Nephron progenitor cell (in vitro differentiated cells): ENCODE results near the gene ASCL4.

Experiments
- DNase-seq: peaks from one replicate; pipeline ENCODE4 v3.0.0; 2021
- H3K27ac Mint-ChIP-seq: 2 replicates; pipeline ENCODE4 v1.8.0; 2021; ENCODE audit warnings: mild to moderate bottlenecking, moderate library complexity, mixed read lengths
- H3K27me3 Mint-ChIP-seq: 2 replicates; pipeline ENCODE4 v1.8.0; 2021; ENCODE audit warnings: mild to moderate bottlenecking, low read depth, mixed read lengths; ENCODE audit not compliant: poor library complexity
- H3K36me3 Mint-ChIP-seq: 2 replicates; pipeline ENCODE4 v1.8.0; 2021; ENCODE audit warnings: low read depth, mixed read lengths
- H3K4me1 Mint-ChIP-seq: 2 replicates; pipeline ENCODE4 v1.8.0; 2021; ENCODE audit warnings: mixed read lengths
- H3K4me3 Mint-ChIP-seq: 2 replicates; pipeline ENCODE4 v1.8.0; 2021; ENCODE audit warnings: mild to moderate bottlenecking, moderate library complexity, mixed read lengths
- H3K9me3 Mint-ChIP-seq: 2 replicates; pipeline ENCODE4 v1.8.0; 2021; ENCODE audit warnings: mild to moderate bottlenecking, moderate library complexity, mixed read lengths
- TF ChIP-seq, protein P1 (sequence below): fragments of 200-600 bp; sonication (generic); IDR thresholded peaks from 2 replicates; pipeline ENCODE4 v1.5.0; 2021; ENCODE audit warnings: antibody characterized with exemption

ASCL4 gene

DNA sequence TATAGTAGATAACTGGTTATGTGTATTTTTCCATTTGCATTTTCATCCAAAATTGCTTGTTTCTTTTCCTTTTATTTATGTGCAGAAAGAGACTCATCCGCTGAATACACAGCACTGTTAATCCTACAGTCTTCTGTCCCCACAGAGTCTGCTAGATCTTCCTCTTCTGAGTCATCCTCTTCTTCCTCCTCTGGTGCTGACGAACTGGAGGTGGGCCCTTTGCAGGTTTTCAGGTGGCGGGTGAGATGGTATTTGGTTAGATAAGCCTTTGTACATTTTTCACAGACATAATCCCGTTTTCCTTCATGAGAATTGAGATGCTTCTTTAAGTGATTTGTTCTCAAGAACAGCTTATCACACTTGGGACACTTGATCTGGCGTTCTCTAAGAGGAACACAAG, 40.4 kb upstream of the ASCL4 start:
- Mint-ChIP-seq H3K9me3 (peaks cover 1% of the 10 kb centered on the region), H3K4me1 (peaks cover 6% of the 10 kb centered on the region), H3K27ac (peak overlapping the region; percentile 5), H3K27me3 (no peaks in the 10 kb centered on the region), H3K36me3 (peaks cover 55% of the 10 kb centered on the region), H3K4me3 (no peak overlapping the region)
- TF ChIP-seq, protein P1, sequence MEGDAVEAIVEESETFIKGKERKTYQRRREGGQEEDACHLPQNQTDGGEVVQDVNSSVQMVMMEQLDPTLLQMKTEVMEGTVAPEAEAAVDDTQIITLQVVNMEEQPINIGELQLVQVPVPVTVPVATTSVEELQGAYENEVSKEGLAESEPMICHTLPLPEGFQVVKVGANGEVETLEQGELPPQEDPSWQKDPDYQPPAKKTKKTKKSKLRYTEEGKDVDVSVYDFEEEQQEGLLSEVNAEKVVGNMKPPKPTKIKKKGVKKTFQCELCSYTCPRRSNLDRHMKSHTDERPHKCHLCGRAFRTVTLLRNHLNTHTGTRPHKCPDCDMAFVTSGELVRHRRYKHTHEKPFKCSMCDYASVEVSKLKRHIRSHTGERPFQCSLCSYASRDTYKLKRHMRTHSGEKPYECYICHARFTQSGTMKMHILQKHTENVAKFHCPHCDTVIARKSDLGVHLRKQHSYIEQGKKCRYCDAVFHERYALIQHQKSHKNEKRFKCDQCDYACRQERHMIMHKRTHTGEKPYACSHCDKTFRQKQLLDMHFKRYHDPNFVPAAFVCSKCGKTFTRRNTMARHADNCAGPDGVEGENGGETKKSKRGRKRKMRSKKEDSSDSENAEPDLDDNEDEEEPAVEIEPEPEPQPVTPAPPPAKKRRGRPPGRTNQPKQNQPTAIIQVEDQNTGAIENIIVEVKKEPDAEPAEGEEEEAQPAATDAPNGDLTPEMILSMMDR: no peak
- no peak for DNase-seq

DNA sequence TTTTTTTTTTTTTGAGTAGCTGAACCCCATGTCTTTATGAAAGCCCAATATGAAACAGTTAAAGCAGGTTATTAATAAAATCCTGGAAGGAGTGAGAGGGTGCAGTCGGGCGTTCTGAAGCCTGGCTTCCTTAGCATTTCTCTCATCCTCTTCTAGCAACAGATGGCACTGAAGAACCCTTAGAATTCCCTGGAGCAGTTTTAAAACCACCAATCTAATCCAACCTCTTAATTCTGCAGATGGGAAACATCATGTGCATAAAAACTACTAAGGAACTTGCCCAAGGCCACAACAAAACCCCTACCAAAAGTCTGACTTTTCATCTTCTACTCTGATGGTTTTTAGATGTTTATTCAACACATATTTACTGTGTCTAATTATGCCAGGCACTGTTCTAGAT, 38.7 kb upstream of the ASCL4 start:
- TF ChIP-seq, protein P1: no peak
- Mint-ChIP-seq H3K9me3 (no peaks in the 10 kb centered on the region), H3K27me3 (no peaks in the 10 kb centered on the region), H3K4me1 (peaks cover 6% of the 10 kb centered on the region), H3K36me3 (peaks cover 67% of the 10 kb centered on the region), H3K27ac (no peak overlapping the region), H3K4me3 (no peak overlapping the region)
- DNase-seq: no peak

DNA sequence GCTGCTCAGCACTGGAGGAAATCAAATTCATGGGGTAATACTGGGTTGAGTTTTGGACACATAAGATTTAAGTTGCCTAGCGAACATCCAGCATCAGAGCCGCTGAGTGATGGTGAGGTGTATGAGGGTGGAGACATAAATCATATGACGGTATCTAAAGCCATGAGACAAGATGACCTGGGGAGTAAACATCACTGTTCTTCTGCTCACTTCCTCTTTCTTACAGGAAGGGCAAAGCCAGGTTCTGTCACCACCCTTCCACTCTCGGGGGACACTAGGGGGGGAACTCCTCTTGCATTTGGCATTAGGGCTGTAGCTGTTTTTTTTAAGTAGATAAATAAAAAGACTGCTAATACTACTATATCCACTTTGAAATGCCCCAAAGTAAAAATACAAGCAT, 37.6 kb upstream of the ASCL4 start:
- Mint-ChIP-seq H3K9me3 (no peaks in the 10 kb centered on the region), H3K4me3 (no peak overlapping the region), H3K4me1 (peaks cover 3% of the 10 kb centered on the region), H3K27ac (no peak overlapping the region), H3K27me3 (no peaks in the 10 kb centered on the region), H3K36me3 (peaks cover 75% of the 10 kb centered on the region)
- TF ChIP-seq, protein P1: no peak
- DNase-seq: no peak

DNA sequence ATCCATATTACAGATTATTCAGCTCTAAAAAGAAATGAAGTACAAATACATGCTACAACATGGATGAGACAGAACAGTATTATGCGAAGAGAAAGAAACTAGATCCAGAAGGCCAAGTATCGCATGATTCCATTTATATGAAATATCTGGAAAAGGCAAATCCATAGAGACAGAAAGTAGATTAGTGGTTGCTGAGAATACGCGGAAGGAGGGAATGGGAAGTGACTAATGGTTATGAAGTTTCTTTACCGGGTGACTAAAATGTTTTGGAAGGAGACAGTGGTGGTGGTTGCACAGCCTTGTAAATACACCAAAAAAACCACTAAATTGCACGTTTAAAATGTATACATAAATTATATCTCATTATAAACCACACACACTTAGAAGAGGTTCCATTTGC, 26.0 kb upstream of the ASCL4 start:
- Mint-ChIP-seq H3K27me3 (no peaks in the 10 kb centered on the region), H3K9me3 (no peaks in the 10 kb centered on the region), H3K4me1 (no peaks in the 10 kb centered on the region), H3K36me3 (peaks cover 48% of the 10 kb centered on the region), H3K4me3 (no peak overlapping the region), H3K27ac (no peak overlapping the region)
- TF ChIP-seq, protein P1: no peak
- DNase-seq: no peak

- Mint-ChIP-seq H3K4me3 (no peak overlapping the region), H3K4me1 (no peaks in the 10 kb centered on the region), H3K36me3 (peaks cover 52% of the 10 kb centered on the region), H3K9me3 (no peaks in the 10 kb centered on the region), H3K27me3 (no peaks in the 10 kb centered on the region), H3K27ac (no peak overlapping the region)
- no peak for DNase-seq
- TF ChIP-seq, protein P1: no peak
These were observed 25.4 kb upstream of the ASCL4 start for GRCh38 chr12:107749083-107749482.

DNA sequence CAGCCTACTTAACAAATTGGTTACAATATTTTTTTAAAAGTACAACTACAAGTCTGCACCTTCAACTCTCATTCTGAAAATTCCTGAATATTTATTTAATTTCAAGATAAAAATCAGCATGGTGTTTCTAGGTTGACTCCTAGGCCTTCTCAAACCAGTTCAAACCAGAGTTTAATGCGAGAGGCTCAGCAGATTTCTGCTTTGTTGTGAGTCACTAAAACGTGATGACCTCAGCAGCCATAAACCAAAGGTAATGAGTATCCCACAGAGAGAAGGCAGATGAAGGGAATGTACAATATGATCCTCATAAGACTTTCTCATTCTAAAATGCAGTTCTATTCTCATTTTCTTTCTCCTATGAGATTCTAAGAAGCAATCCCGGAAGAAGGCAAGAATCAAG, 15.1 kb upstream of the ASCL4 start:
- Mint-ChIP-seq H3K27me3 (peaks cover 15% of the 10 kb centered on the region), H3K4me1 (peaks cover 29% of the 10 kb centered on the region), H3K4me3 (peak overlapping the region; percentile 95), H3K36me3 (peaks cover 18% of the 10 kb centered on the region), H3K27ac (peak overlapping the region; percentile 97), H3K9me3 (no peaks in the 10 kb centered on the region)
- DNase-seq: peak; percentile 8
- TF ChIP-seq, protein P1: no peak
